GM18517 (cell line): ENCODE results near the gene PDLIM4.

Experiments
- ATAC-seq: cut with Tn5 transposase; IDR thresholded peaks from one replicate; pipeline ENCODE4 v1.9.1; 2021; ENCODE audit warnings: mild to moderate bottlenecking, moderate library complexity; ENCODE audit not compliant: unreplicated experiment

PDLIM4 gene

DNA sequence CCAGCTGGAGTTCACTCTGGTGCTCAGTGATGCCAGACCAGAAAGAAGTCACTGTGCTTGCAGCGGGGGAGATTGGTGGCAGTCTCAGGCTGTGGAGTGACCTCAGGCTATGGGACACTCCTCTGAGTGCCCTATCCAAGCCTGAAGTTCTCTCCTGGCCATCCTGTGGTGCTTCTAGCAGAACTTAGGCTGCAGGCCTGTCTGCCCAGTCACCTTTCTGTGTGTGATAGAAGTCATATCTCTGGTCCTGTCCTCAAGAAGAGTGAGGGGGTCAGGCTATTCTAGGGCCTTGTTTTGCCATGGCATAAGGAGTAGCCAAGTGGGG lies 9.3 kb downstream of the PDLIM4 start:
- ATAC-seq, result no peak

DNA sequence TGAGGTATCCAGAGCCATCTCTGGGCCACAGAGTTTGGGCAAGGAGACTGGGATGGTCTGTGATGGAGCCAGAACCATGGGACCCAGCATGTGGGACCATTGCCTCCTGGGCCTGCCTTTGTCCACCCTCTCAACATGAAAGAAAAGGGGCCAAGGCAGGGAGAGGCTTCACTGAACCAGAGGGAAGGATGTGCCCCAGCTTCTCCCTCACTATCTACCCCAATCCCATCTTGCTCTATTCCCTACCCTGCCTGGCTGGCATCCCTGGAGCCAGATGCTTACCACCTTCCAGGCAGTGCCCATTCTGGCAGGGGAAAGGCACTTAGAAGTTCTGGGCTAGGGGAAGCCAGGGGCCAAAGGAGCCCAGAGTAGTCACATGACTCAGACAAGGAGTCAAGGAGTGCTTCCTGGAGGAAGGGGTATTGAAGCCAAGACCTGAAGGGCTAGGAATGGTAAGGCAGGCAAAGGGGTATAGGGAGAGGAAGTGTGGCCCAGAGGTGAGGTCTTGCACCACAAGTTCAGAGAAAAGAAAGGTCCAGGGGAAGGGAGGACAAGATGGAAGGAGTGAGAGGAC lies 9.8 kb downstream of the PDLIM4 start:
- ATAC-seq, result no peak

DNA sequence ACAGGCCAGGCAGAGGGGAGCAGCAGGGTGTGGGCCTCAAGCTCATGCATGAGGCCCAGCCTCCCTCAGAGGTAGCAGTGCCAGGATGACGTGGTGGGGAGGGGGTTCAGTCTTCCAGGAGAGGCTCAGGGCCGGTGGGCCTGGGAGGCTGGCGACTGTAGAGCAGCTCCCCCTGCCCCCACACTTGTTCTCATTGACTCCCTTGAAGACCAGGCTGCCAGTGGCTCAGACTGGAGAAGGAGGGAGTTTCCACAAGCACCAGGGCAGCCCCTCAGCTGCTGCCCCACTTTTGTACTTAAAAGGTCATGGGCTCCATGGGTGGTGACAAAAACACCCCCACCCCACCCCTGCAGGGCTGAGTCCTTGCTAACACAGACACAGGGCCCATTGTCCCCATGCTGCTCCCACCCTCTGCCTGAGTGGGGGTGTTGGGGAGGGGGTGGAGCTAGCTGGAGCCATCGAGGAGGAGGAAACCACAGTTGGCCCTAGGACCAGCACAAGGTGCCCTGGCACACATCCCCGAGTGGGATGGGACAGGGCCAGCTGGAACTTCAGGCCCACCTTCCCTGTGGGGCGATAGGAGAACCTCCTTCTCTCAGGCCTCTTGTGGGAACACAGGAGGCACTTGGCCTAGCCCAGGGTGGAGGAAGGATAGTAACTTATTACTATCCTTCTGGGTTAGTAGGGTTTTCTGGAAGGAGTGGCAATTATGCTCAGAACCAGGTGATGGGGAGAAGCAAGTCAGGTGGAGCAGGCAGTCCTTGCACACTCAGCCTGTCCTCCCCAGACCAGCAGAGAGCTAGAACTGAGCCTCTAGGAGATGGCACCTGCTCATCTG lies 10.7 kb downstream of the PDLIM4 start:
- peak; percentile 21 for ATAC-seq

DNA sequence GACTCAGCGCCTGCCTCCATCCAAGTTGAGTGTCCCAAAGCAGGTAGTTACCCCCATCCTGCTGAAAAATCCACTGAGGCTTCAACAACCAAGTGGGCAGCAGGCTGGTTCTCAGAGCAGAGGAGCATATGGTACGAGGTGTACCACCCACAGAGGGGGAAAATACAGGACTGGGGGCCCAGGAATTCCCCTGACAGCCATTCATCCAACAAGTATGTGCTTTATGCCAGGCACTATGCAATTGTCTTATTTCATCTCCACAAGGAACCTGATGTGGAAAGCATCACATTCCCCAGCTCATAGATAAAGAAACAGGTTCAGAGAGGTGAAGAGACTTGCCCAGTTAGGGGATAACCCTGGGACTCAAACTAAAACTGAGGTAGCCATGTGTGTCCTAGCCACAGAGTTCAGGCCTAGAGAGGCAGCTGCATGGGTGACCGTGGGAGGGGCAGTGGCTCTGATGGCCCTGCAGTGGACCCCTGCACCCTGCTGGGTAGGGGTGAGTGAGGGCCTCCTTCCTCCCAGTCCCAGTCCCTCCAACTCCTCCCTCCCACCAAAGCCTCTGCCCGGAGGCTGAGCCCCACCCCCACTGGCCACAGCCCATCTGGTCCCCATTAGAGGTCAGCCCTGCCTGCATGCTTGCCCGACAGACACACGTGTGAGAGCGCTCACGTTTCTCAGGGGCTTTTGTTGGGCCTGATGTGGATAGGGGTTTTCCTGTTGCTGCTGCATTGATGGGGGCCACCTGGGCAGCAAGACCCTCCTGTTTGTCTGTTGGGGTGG lies 11.5 kb downstream of the PDLIM4 start:
- ATAC-seq, result peak; percentile 77

DNA sequence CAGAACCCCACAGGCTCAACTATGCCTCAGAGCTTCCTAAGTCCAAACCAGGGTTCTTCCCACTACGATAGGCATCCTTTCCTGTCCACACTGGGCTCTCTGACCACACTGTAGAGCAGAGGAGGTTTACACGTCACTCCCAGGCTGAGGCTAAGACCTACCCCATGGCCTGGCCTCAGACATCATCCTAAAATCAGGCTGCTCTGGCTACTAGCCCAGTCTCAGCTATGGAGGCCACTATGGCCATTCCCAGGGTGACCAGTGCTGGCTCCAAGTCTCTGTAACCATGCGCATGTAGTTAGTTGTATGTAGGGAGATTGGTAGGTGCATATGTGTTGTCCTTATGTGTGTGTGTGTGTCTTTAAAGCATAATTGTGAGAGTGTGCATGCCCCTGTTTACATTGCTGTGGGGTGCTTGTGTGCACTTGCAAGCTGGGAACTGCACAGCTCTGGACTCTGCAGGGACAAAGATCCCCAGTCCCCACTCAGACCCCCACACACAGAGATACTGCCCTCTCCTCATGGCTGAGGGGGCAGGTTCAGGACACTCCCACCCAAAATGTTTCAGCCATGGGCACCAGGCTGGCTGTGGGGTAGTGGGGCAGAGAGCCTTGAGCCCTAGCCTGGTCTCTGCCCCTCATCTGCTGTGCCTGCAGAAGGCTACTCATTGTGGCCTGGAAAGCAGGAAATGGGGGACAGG lies 12.3 kb downstream of the PDLIM4 start:
- ATAC-seq, result no peak

DNA sequence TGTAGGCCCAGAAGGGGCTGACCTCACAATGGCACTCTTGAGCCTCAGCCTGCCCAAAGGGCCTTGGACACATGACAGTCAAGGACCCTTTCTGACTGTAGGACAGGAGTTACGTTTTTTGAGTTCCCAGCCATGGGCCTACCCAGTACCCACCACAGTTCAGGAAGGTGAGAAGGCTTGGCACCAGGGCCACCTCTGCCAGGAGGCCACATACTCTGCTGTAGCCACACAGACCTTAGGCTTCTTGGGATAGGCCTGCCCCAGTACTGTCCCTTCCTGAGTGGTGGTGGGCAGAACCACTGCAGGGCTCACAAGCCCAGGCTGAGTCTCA lies 12.8 kb downstream of the PDLIM4 start:
- ATAC-seq, result no peak

DNA sequence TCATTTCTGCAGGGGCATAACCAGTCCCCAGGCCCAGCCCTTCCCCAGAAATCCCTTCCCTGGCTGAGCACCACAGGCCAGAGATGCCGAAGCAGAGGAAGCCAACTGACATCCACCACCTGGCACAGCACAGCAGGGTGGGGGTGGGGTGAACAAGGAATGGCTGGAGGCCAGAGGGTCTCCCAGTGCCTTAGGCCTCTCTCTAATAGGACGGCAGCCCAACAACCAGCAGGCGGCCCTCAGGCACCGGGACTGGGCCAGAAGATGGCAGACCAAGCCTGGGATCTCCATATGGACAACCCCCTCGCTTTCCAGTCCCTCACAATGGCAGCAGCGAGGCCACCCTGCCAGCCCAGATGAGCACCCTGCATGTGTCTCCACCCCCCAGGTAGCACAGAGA lies 13.2 kb downstream of the PDLIM4 start:
- no peak for ATAC-seq

DNA sequence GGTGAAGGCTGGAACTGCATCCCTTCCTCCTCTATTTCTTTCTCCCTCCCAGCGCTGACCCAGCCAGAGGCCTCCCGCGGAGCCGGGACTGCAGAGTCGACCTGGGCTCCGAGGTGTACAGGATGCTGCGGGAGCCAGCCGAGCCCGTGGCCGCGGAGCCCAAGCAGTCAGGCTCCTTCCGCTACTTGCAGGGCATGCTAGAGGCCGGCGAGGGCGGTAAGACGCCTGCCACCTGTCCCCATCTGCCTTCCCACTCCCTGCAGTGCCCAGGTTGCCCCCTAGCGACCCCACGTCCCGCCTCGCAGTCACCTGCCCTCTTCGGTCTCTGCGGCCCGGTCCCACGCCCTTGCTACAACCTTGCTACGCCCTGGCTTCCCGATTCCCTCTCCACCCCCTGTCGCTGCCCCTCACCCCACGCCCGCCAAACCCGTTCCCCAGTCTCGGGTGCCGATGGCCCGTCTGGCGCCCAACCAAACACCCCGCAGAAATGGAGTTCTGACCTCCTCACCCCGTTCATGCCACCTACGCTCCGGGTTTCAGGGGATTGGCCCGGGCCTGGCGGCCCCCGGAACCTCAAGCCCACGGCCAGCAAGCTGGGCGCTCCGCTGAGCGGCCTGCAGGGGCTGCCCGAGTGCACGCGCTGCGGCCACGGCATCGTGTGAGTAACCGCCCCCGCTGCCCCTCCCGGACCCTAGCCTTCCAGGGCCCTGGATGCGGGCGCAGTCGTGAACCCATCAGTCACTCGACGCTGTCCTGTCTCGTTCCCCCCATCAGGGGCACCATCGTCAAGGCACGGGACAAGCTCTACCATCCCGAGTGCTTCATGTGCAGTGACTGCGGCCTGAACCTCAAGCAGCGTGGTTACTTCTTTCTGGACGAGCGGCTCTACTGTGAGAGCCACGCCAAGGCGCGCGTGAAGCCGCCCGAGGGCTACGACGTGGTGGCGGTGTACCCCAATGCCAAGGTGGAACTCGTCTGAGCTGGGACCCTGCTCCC lies 14.1 kb downstream of the PDLIM4 start:
- no peak for ATAC-seq

DNA sequence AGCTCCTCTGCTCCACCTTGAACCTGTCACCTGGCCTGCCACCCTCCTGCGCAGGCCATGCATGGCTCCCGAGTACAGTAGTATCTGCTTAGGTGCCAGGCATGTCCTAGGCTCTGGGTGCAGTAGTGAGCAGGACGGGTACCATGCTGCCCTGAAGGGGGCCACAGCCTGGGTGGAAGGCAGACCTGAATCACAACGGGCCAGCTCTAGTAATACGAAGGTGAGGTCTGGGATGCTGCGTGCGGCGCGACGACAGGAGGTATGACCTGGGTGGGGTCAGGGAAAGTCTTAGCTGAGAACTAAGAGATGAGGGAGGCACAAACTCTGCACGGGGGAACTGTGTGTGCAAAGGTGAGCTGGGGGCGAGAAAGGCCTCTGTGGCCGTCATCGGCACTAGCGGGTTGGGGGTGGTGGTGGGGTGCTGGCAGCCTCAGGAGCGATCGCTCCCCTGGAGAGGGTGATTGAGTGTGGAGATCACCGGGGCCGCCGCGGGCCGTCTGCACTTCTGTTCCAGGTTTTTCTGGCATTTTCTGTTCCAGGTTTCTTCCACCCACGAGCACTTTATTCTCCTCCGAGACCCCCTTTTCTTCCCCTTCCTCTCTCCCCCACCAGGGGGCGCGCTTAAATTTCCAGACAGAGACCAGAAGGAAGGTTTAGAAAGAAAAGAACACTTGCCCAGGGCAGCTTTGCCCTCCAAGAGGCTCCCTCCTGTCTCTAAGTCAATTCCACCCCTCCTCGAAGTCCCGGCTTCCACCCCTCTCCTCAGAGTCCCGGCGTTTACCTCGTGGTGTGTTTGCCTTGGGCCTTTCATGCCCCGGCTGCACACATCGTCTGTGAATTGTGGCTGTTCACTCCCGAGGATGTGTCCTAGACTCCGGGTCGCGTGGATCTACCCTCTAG lies 15.1 kb downstream of the PDLIM4 start:
- no peak for ATAC-seq

DNA sequence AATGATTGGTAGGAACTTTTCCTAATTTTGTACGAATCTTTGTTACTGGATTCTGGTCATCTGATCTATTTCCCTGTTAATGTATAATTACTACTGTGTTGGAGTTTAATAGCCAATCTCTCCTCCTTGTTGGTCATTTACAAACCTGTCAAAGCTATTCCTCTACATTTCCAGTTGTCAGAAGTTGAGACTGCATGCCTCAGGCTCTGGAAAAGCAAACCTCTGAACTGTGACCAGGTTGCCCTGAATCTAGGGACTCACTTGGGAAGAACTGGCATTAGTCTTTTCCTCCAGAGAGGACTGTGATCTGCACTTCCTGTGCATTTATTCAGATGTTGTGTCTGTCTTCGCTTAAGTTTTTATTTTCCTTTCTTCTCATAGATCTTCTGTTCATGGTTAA lies 16.1 kb downstream of the PDLIM4 start:
- ATAC-seq, result no peak

DNA sequence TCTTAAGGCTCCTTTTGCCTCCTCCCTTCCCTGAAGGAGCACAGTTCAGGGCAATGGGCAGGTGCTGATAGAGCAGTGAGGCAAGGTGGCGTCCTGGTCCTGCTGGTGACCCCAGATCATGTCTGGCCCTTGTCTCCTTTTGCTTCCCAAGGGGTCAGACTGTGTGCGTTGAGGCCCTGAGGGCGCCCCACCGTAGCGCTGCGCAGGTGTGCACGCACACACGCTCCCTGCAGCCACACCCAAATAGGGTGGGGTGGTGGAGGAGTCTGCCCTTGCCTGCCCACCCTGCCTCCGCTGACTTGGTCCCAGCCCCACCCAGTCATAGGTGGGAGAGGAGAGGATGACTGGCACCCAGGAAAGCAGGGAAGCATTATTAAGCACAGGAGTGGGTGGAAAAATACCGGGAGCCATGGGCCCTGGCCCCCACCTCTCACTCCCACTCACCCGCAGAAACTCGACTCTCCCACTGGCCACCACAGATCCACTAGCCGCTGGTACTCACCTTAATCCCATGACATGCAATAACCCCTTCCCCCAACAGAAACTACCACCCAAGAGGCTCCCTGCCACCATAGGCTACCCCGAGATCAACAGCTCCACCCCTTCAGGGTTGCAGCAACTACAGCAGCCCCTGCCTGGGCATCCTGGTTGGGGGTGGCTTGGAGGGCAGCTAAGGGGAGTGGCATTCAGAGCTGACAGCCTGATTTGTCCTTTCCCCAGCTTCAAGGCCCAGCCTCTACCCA lies 16.7 kb downstream of the PDLIM4 start:
- no peak for ATAC-seq

DNA sequence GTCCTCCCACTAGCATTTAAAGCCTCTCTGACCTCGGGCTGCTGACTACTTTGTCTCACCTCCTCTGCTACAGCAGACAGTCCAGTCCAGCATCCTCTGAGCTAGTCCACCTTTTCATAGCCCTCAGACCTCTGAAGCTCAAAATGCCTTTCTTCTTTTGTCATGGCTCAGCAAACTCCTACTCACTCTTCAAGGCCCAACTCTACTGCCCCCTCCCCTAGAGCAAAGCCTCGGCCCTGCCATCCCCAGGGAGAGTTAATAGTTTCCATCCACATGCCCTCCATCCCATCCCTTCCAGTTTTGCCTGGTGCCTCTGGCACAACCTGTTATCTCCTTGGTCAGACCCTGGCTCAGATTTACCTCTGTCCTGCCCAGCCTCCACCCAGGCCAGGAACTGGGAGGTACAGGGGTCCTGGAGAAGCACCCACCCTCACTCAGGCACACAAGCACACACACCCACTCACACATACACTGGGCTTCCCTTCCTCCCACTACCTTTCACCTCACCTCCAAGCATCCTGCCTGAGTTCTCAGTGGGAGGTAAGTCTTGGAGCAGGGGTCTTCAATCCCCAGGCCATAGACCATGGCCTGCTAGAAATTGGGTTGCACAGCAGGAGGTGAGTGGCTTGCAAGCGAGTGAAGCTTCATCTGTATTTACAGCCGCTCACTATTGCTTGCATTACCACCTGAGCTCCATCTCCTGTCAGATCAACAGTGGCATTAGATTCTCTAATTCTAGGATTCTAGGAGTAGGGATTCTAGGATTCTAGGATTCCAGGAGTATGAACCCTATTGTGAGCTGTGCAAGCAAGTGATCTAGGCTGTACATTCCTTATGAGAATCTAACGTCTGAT lies 18.1 kb downstream of the PDLIM4 start:
- ATAC-seq, result no peak

DNA sequence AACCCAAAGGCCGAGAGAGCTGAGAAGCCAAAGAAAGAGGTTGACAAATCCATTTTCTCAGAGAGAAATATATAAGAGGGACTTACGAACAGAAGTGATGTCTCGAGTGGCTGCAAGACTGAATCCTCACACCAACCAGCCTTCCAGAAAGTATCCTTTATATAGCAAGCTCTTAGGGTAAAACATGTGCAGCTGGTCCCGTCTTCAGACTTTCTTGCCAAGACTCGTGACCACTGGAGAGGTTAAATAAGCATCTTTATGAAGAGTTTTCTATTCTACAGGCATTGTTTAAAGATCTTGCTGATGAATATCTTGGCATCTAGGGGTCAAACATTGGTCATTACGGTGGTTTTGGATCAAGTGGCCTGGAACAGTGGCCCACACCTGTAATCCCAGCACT lies 19.8 kb downstream of the PDLIM4 start:
- no peak for ATAC-seq

DNA sequence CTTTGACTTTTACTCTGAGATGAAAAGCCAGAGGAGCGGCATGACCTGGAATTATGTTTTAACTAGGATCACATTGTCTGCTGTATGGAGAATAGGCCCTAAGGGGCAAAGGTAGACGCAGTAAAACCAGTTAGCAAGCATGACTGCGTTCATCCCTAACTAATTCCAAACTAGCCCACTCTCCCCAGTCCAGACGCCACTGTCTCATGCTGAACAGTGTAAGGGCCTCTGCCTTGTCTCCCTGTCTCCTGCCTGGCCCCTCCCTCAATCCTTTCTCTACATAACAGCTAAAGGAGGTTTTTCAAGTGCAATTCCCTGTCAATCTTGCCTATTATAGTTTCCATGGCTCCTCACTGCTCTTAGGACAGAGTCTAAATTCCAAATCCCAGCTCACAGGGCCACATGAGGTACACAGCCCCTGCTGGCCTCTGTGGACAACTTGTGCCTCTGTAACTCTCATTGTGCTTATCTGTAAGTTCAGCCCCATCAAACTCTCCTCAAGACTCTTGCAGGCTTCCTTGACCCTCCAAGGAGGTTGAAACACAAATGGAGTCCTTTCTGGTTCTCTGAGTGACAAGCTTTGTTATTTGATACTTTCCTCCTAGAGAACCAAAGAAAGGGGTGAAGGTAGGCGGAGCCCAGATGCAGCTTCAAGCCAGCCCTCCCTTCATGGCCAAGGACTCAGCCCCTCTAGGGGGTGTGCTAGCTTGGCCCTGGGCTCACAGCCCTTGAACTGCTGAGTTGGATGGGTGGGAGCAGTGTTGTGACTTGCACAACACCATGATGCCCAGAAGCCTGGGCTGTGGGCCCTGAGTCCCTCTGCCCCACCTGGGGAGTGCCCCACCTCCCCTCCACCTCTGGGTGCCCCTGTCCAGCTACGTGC lies 20.7 kb downstream of the PDLIM4 start:
- no peak for ATAC-seq

DNA sequence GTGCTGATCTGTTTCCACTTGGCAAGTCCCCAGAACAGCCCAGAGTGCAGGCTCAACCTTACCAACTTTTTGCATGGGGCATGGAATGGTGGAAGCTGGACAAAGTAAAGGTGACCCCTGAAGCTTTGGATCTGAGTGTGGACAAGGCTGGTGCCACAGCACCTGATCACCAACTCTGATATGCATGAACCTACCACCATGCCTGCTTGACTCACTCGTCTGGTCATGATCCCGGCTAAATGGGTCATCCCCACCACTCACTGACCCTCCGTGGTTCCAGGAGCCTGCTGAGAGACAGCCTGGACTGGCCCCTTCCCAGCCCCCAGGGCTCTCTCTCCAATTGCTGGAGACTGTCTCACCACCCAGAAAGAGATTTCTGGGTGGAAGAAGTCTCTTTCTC lies 22.3 kb downstream of the PDLIM4 start:
- ATAC-seq, result no peak

DNA sequence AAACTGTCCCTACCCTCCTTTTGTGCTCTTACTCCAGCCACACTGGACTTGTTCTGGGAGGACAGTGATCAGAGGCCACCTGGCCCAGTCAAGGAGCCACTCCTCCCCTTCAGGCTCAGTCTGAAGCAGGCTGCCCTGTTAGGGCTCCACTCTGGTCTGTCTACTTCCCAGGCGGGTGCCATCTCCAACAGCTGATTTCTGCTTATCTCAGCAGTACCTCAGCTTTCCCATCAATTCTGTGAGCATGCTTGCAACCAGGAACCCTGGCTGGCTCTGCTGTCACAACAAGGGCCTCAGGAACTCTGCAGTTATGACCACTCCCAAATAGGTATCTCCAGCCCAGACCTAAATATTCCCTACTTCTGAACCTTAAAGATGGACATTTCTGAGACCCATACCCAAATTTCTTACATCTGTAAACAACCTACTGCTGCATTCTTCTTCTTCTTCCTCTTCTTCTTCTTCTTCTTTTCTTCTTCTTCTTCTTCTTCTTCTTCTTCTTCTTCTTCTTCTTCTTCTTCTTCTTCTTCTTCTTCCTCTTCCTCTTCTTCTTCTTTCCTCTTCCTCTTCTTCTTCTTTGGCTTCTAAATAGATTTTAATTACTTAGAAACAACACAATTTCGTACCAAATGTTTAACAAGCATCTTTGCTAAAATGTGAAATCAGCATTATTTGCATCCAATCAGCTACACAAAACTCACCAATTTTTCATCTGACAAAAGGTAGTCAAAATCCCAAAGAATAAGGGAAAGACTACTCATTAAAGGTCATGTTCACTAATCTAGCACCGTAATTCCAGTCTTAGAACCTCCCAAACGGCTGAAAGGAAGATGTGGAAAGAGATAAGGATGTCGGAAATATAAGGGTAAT lies 23.1 kb downstream of the PDLIM4 start:
- ATAC-seq, result no peak
